HEK293 (cell line): ENCODE results near the gene IFRD2.

Experiments used
- GLI4 ChIP-seq: fragments of 450-650 bp; formaldehyde crosslinking; IDR thresholded peaks from 2 replicates; pipeline ENCODE4 v1.5.1; 2016; ENCODE audit warnings: missing biosample characterization, missing genetic modification characterization
- KLF7 ChIP-seq: fragments of 450-650 bp; formaldehyde crosslinking; IDR thresholded peaks from 2 replicates; pipeline ENCODE4 v1.5.1; 2016; ENCODE audit warnings: missing biosample characterization, missing genetic modification characterization, borderline replicate concordance
- MZF1 ChIP-seq: fragments of 450-650 bp; formaldehyde crosslinking; IDR thresholded peaks from 2 replicates; pipeline ENCODE4 v1.5.1; 2017; ENCODE audit warnings: missing biosample characterization, missing genetic modification characterization, borderline replicate concordance
- RBAK ChIP-seq: fragments of 450-650 bp; formaldehyde crosslinking; IDR thresholded peaks from 2 replicates; pipeline ENCODE4 v1.5.1; 2016; ENCODE audit warnings: missing biosample characterization, missing genetic modification characterization
- SCRT1 ChIP-seq: fragments of 450-650 bp; formaldehyde crosslinking; IDR thresholded peaks from 2 replicates; pipeline ENCODE4 v1.5.1; 2016; ENCODE audit warnings: missing biosample characterization, missing genetic modification characterization, borderline replicate concordance
- TCF7L2 ChIP-seq: IDR thresholded peaks from 2 replicates; pipeline ENCODE4 v1.6.1; 2011; ENCODE audit warnings: low read depth, mild to moderate bottlenecking, inconsistent platforms, low read length, moderate library complexity, borderline replicate concordance
- ZBTB6 ChIP-seq: fragments of 450-650 bp; formaldehyde crosslinking; IDR thresholded peaks from 2 replicates; pipeline ENCODE4 v1.5.1; 2017; ENCODE audit warnings: missing biosample characterization, missing genetic modification characterization
- ZNF112 ChIP-seq: fragments of 450-650 bp; formaldehyde crosslinking; IDR thresholded peaks from 2 replicates; pipeline ENCODE4 v1.5.0; 2017; ENCODE audit warnings: missing biosample characterization, missing genetic modification characterization
- ZNF169 ChIP-seq: fragments of 450-650 bp; formaldehyde crosslinking; IDR thresholded peaks from 2 replicates; pipeline ENCODE4 v1.5.1; 2016; ENCODE audit warnings: missing biosample characterization, missing genetic modification characterization
- ZNF266 ChIP-seq: fragments of 450-650 bp; formaldehyde crosslinking; IDR thresholded peaks from 2 replicates; pipeline ENCODE4 v1.5.1; 2016; ENCODE audit warnings: missing biosample characterization, missing genetic modification characterization, low read depth
- ZNF274 ChIP-seq, 2 experiments: fragments of 200-500 bp in 1 of 2; fragments of 450-650 bp in 1 of 2; sonication (Bioruptor generic) in 1 of 2; formaldehyde crosslinking in 1 of 2; IDR thresholded peaks; 2 replicates each; pipeline versions ENCODE4 v1.5.1 to v1.6.1; 2014 to 2016; ENCODE audit warnings: borderline replicate concordance in 1 of 2, inconsistent platforms in 1 of 2, low read length in 1 of 2, missing biosample characterization in 1 of 2, missing genetic modification characterization in 1 of 2
- ZNF292 ChIP-seq: fragments of 450-650 bp; formaldehyde crosslinking; IDR thresholded peaks from 2 replicates; pipeline ENCODE4 v1.5.1; 2016; ENCODE audit warnings: low read depth, missing biosample characterization, missing genetic modification characterization, borderline replicate concordance
- ZNF341 ChIP-seq: fragments of 450-650 bp; formaldehyde crosslinking; IDR thresholded peaks from 2 replicates; pipeline ENCODE4; 2016; ENCODE audit warnings: low read depth, missing biosample characterization, missing genetic modification characterization
- ZNF354C ChIP-seq: fragments of 450-650 bp; formaldehyde crosslinking; IDR thresholded peaks from 2 replicates; pipeline ENCODE4 v1.5.1; 2016; ENCODE audit warnings: missing biosample characterization, missing genetic modification characterization, low read depth, borderline replicate concordance
- ZNF433 ChIP-seq: fragments of 450-650 bp; formaldehyde crosslinking; IDR thresholded peaks from 2 replicates; pipeline ENCODE4 v1.5.1; 2016; ENCODE audit warnings: missing biosample characterization, missing genetic modification characterization, low read depth
- ZNF518A ChIP-seq: fragments of 450-650 bp; formaldehyde crosslinking; conservative IDR thresholded peaks from 2 replicates; pipeline ENCODE4 v1.5.1; 2016; ENCODE audit warnings: low read depth, missing biosample characterization, missing genetic modification characterization
- ZNF529 ChIP-seq: fragments of 450-650 bp; formaldehyde crosslinking; IDR thresholded peaks from 2 replicates; pipeline ENCODE4 v1.5.1; 2017; ENCODE audit warnings: missing genetic modification characterization, missing biosample characterization; ENCODE audit not compliant: insufficient replicate concordance
- ZNF558 ChIP-seq: fragments of 450-650 bp; formaldehyde crosslinking; IDR thresholded peaks from 2 replicates; pipeline ENCODE4 v1.5.1; 2016; ENCODE audit warnings: missing biosample characterization, missing genetic modification characterization
- ZNF626 ChIP-seq: fragments of 450-650 bp; sonication (Bioruptor Pico); formaldehyde crosslinking; IDR thresholded peaks from 2 replicates; pipeline ENCODE4 v1.5.1; 2018; ENCODE audit warnings: missing biosample characterization, missing genetic modification characterization, inconsistent platforms
- ZNF654 ChIP-seq: fragments of 450-650 bp; formaldehyde crosslinking; IDR thresholded peaks from 2 replicates; pipeline ENCODE4 v1.5.1; 2016; ENCODE audit warnings: low read depth, missing biosample characterization, missing genetic modification characterization
- ZNF660 ChIP-seq: fragments of 450-650 bp; IDR thresholded peaks from 2 replicates; pipeline ENCODE4 v1.5.1; 2018; ENCODE audit warnings: missing biosample characterization, mild to moderate bottlenecking, missing genetic modification characterization
- ZNF692 ChIP-seq: fragments of 450-650 bp; formaldehyde crosslinking; IDR thresholded peaks from 2 replicates; pipeline ENCODE4 v1.5.1; 2016; ENCODE audit warnings: missing biosample characterization, missing genetic modification characterization
- ZNF830 ChIP-seq: fragments of 450-650 bp; IDR thresholded peaks from 2 replicates; pipeline ENCODE4 v1.5.0; 2018; ENCODE audit warnings: missing biosample characterization, missing genetic modification characterization, low read depth, mild to moderate bottlenecking, moderate library complexity
- TF ChIP-seq, protein P1 (sequence below): fragments of 450-650 bp; formaldehyde crosslinking; IDR thresholded peaks from 2 replicates; pipeline ENCODE4 v1.5.1; 2017; ENCODE audit warnings: missing biosample characterization, missing genetic modification characterization
- TF ChIP-seq, protein P2 (sequence below): fragments of 450-650 bp; formaldehyde crosslinking; IDR thresholded peaks from 2 replicates; pipeline ENCODE4 v1.5.1; 2016; ENCODE audit warnings: missing biosample characterization, missing genetic modification characterization, borderline replicate concordance

Gene IFRD2

GRCh38 chr3:50264383-50264963 lies 27.8 kb downstream of the IFRD2 start (continued):
- TF ChIP-seq ZNF692 (tag by site-specific recombination) (peak; percentile 20; the same call in 1 of the 2 replicates), ZNF529 (tag by site-specific recombination) (no peak), ZNF292 (tag by site-specific recombination) (no peak), TCF7L2 (no peak), ZNF626 (tag by site-specific recombination) (no peak), SCRT1 (tag by site-specific recombination) (no peak), ZNF169 (tag by site-specific recombination) (no peak), MZF1 (tag by site-specific recombination) (no peak), ZNF341 (peak; percentile 98), KLF7 (tag by site-specific recombination) (no peak), ZNF266 (tag by site-specific recombination) (no peak), ZNF654 (no peak), ZBTB6 (tag by site-specific recombination) (no peak), ZNF830 (no peak), ZNF354C (tag by site-specific recombination) (no peak), ZNF660 (tag by site-specific recombination) (0 out of 2 replicates have a peak, but pooled peaks have one; percentile 56), ZNF518A (tag by site-specific recombination) (no peak), ZNF433 (tag by site-specific recombination) (no peak), ZNF112 (tag by site-specific recombination) (no peak), RBAK (tag by site-specific recombination) (no peak), ZNF558 (tag by site-specific recombination) (no peak), ZNF274 (IDR thresholded peaks at IDR 0.05; ENCODE audit: low read length) (no peak), ZNF274 (tag by site-specific recombination; IDR thresholded peaks at IDR 0.05; ENCODE audit: borderline replicate concordance) (no peak), GLI4 (no peak)
- TF ChIP-seq, protein P1, sequence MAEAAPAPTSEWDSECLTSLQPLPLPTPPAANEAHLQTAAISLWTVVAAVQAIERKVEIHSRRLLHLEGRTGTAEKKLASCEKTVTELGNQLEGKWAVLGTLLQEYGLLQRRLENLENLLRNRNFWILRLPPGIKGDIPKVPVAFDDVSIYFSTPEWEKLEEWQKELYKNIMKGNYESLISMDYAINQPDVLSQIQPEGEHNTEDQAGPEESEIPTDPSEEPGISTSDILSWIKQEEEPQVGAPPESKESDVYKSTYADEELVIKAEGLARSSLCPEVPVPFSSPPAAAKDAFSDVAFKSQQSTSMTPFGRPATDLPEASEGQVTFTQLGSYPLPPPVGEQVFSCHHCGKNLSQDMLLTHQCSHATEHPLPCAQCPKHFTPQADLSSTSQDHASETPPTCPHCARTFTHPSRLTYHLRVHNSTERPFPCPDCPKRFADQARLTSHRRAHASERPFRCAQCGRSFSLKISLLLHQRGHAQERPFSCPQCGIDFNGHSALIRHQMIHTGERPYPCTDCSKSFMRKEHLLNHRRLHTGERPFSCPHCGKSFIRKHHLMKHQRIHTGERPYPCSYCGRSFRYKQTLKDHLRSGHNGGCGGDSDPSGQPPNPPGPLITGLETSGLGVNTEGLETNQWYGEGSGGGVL (tag by site-specific recombination), result peak; percentile 99
- TF ChIP-seq, protein P2, sequence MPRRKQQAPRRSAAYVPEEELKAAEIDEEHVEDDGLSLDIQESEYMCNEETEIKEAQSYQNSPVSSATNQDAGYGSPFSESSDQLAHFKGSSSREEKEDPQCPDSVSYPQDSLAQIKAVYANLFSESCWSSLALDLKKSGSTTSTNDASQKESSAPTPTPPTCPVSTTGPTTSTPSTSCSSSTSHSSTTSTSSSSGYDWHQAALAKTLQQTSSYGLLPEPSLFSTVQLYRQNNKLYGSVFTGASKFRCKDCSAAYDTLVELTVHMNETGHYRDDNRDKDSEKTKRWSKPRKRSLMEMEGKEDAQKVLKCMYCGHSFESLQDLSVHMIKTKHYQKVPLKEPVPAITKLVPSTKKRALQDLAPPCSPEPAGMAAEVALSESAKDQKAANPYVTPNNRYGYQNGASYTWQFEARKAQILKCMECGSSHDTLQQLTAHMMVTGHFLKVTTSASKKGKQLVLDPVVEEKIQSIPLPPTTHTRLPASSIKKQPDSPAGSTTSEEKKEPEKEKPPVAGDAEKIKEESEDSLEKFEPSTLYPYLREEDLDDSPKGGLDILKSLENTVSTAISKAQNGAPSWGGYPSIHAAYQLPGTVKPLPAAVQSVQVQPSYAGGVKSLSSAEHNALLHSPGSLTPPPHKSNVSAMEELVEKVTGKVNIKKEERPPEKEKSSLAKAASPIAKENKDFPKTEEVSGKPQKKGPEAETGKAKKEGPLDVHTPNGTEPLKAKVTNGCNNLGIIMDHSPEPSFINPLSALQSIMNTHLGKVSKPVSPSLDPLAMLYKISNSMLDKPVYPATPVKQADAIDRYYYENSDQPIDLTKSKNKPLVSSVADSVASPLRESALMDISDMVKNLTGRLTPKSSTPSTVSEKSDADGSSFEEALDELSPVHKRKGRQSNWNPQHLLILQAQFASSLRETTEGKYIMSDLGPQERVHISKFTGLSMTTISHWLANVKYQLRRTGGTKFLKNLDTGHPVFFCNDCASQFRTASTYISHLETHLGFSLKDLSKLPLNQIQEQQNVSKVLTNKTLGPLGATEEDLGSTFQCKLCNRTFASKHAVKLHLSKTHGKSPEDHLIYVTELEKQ, result no peak
